GM18498 (cell line): Measurements from ENCODE around the gene ZMYM4.

Experiments
- ATAC-seq: cut with Tn5 transposase; IDR thresholded peaks from one replicate; pipeline ENCODE4 v1.9.1; 2021; ENCODE audit warnings: mild to moderate bottlenecking, moderate library complexity; ENCODE audit not compliant: unreplicated experiment

Gene ZMYM4

DNA sequence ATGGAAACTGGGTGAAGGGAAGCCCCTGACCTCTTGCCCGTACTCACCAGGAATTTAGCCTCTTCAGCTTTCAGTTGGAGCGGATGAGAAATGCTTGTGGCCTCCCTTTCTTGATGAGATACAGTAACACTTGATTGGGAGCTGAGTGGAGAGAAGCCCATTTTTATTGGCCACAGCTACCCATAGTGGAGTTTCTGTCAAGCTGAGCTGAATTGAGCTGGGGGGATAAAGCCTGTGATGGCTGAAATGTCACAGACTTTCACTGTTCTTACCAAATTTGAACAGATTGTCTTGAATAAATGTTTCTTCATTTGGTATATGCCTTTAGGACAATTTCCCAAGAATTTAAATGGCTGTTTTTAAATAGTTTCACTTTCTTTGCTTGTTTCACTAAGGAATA is 125.9 kb downstream of the ZMYM4 start:
- ATAC-seq, result no peak

DNA sequence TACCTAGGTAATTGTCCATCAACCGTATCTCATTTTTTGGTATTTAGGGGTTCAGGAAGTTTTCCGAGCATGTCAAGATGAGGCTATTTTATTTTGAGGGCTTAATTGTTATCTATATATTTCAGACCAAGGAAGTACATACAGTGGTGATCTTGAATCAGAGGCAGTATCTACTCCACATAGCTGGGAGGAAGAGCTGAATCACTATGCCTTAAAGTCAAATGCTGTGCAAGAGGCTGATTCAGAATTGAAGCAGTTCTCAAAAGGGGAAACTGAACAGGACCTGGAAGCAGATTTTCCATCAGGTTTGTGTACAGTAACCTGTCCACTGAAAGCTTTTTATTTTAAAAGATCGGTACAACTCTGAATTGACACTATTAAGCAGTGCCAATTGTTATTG is 130.2 kb downstream of the ZMYM4 start:
- no peak for ATAC-seq

DNA sequence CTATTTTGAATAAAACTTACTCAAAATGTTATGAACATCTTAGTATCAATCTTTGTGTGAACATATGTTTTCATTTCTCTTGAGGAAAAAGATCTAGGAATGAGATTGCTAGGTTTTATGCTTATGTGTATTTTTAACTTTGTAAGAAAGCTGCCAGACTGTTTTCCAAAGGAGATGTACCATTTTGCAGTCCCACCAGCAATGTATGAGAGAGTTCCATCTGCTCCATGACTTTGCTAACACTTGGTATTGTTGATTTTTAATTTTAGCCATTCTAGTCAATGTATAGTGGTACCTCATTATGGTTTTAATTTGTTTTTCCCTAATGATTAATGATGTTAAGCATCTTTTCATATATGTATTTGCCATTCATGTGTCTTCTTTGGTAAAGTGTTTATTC is 132.5 kb downstream of the ZMYM4 start:
- no peak for ATAC-seq

DNA sequence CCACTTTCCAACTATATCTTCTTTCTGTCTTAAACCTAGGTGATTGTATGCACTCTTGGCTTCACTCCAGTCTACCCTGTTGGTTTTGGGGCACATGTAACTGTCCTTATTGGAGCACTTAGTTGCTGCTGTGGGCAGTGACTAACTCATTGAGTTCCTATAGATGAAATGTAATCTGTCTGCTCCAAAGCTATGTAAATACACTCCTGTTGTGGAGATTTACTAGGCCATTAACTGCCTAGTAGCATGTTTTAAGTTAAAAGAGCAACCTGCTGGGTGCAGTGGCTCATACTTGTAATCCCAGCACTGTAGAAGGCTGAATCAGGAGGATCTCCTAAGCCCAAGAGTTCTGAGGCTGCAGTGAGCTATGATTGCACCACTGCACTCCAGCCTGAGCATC is 137.6 kb downstream of the ZMYM4 start:
- ATAC-seq, result no peak

DNA sequence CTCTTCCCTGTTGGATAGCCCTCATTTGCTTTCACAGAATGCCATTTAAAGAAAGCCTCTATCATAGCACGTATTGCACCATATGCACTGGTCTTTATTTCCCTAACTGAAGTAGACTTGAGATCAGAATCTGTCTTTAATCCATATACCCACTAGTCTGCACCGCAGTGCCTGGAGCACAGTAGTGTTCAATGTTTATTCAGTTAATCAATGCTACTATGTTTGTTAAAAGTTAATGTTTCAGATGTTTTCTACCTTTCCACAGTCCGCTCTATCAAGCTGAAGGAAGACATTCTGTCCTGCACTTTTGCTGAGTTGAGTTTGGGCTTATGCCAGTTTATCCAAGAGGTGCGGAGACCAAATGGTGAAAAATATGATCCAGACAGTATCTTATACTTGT is 139.2 kb downstream of the ZMYM4 start:
- ATAC-seq, result no peak

DNA sequence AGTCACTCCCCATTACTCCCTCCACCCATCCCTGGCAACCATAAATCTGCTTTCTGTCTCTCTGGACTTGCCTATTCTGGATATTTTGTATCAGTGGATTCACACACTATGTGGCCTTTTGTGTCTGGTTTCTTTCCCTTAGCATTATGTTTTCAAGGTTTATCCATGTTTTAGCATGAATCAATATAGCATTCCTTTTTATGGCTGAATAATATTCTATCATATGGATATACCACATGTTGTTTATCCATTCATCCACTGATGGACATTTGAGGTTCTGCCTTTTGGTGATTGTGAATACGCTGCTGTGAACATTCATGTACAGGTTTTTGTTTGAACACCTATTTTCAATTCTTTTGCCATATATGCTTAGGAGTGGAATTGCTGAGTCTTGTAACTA is 140.4 kb downstream of the ZMYM4 start:
- ATAC-seq, result no peak

DNA sequence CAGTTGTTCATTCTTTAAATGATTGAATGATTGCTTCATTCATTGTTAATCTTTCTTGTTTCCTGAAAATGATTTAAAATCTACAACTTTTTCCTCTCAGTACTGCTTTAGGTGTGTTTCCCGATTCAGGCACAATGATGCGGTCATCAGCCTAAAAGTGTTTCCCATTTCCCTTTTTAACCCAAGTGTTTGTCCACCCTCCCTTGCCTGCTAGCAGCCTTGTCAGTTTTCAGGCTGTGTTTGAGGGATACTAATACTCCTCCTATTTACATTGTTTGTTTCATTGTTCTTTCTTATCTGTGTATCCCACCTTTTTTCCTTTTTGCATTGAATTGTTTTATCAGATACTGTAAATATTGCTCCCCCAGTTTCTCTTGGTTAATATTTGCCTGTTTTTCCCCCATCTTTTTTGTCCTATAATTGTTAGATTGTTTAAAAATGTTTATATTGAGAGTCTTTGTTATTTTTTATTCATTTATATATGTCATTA is 157.6 kb downstream of the ZMYM4 start:
- no peak for ATAC-seq

DNA sequence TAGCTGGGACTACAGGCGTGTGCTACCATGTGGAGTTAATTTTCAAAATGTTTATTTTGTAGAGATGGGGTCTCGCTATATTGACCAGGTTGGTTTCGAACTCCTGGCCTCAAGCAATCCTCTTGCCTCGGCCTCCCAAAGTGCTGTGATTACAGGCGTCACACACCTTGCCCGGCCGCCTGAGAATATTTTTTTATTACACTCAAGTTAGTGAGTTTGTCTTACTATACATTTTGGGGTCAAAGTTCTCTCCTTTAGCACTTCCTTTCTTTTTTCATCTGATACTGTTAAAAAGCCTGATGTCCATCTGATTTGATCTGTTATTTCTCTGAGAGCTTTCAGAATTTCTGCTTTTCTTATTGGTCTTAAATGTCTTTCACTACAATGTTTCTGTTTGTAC is 159.9 kb downstream of the ZMYM4 start:
- no peak for ATAC-seq

DNA sequence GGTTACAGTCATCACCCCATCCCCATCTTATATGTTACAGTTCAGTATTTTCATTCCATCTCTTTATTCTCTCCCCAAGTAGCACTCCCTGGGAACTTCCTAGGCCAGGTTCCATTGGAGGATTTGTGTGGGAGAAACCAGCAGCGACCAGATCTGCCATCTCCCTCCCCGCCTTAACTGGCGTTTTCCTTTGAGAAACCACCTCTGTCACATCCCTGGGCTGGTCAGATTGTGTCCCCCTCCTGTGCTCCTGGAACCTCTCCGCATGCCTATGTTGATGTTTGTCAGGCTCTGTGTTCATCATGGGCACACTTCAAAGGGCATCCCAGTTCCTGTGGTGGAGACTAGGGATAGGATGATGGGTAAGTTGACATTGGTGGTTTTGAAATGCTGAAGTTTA is 162.3 kb downstream of the ZMYM4 start:
- no peak for ATAC-seq

DNA sequence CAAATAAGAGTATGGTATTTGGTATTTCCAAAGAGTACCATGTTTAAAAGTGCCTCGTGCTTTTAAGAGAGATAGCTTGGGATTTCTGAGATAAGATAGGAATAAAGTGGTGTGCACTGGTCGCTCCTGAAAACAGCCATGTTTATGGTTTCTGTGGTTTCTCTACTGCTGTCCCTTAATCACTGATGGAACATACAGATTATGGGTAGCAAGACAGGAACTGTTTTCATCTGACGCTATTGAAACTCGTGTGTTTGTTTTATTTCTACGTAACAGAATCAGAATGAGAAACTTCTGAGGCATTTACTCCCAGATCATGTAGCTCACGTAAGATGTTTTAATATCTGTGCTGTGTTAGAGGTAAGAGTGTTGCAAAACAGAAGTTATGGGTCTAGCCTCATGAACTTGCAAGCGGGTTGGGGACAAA is 162.7 kb downstream of the ZMYM4 start:
- ATAC-seq, result no peak

DNA sequence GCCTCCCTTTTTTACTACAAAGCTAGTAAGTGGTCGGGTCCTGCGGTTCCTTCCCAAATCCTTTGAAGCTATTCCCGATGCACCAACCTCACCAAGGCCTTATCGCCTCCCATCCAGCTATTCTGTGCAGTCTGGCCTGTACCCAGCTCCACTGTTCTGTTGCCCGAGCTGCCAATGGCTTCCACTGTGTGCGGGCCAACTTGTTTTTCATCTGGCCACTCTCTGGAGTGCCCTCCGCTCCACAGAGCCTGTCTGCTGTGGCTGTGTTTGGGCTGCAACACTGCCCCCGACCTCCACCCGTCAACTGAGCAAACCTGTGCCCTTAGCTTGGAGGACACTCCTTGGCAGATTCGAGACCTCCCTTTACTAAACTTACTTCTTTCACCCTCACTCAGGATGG is 163.7 kb downstream of the ZMYM4 start:
- ATAC-seq, result no peak

DNA sequence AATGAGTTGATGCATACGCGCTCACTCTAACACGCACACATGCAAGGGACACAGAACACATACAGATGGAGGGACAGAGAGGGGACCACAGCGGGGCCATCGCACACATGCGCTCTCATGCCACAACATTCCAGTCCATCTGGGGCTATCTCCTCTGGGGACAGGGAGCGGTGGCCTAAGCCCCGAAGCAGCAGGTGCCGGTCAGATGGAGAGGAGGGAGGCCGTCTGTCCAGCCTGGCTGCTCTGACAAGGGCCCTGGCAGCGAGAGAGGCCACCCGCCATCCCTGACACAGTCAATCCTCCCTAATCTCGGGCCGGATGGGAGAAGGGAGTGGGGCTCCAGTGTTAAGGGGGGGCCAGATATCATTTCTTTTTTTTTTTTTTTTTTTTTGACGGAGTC is 165.2 kb downstream of the ZMYM4 start:
- ATAC-seq, result no peak

DNA sequence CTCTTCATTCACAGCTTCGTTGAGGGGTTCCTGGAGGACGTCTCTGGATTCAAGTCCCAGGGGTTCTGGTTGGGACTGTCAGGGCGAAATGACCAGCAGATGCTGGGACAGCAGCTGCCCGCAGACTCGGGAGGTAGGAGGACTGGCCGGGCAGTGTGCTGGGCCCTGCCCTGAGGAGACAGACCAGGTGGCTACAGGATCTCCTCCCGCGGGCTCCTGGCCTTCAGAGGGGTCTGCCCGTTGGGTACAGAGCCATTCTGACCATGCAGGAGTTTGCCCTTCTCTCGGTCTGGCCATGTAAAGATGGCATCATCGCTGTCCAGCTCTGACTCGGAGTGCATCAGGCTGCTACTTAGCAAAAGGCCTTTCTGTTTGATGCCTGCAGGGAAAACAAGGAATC is 166.2 kb downstream of the ZMYM4 start:
- ATAC-seq, result no peak

DNA sequence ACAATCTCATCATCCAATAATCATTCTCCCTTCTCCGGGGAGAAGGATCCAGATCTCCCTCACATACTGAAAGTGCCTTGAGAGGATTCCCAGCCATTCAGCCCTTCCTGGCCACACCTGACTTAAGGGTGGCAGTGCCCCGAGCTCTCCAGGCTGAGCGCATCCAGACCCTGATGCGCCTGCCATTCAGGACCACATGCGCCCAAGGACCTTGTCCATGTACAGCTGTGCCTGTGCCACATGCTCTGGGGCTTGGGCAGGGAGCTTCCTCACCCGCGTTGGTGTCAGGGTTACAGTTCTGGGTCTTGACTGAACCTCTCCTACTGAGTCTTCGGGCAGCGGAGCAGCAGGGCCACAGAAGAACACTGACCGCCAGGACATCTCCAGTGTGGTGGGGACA is 167.6 kb downstream of the ZMYM4 start:
- no peak for ATAC-seq

DNA sequence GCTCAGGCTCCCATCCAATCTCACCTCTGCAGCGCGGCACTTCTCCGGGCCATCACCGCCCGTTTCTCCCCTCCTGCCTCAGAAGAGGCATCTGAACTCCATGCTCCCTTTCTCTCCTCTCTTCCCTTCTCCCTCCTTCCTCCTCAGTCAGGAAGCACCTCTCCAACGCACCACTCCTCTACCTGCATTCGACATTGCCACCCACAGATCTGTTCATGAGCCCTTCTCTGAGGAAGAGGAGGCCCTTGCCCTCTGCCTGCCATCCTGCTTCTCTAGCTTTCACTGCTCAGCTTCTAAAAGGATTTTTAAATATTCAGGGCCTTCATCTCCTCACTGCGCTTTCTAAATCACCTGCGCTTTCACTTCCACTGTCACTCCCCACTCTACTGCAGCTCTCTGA is 168.7 kb downstream of the ZMYM4 start:
- ATAC-seq, result no peak

DNA sequence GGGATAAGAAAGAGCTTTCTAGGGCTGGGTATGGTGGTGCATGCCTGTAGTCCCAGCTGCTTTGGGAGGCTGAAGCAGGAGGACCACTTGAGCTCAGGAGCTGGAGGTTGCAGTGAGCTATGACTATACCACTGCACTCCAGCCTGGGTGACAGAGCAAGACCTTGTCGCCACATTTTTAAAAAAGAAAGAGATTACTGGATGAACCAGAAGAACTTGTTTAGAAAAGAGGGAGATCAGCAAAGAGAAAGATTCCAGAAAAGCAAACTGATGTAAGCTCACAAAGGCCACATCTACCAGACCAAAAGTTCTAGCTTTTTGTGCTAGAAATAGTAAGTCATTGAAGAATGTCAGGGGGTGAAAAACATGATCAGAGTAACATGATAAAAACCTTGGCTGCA is 171.1 kb downstream of the ZMYM4 start:
- ATAC-seq, result no peak

DNA sequence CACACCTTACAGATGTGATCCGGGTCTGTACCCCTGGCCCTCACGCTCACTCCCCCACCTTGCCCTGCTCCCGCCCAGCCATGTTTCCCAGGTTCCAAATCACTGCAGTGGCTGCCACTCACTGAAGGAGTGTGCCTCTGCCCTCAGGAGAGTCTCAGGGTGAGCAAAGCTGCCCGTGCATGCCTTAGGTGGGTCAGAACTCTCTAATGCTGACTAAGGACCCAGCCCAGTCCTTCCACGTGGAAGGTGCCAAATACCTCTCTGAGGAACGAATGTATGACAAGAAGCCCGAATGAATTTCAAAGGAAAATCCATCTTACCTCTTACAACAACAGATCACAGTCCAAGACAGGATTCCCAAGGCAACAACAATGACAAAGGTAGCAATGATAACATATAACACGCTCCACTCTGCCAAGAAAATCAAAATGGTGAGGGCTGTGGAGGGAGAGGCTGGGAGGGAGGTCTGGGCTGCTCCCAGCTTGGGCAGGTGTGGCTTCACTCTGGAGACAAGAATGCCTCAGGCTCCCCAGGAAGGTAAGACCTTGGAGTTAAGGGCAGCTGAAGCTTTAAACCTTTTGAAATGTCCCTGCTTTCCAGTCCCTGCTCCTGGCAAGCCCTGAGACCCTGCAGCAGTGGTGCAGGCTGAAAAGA is 173.5 kb downstream of the ZMYM4 start:
- ATAC-seq, result no peak

DNA sequence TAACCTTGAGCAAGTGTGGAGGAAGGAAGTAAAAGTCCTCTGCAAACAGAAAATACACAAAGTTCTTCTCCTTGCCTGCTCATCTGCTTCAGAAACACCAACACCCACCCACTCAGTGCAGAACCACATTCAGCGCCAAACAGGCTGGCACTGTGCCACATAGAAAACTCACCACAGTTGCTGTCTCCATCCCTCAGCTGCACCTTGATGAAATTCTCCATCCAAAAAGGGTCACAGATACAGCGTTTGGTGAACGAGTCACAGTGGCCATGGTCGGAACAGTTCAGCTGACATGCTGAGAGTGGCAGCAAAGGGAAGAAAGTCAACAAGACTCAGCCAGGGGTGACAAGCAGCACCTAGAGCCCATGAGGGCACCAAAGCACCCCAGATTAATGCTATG is 174.2 kb downstream of the ZMYM4 start:
- ATAC-seq, result no peak

DNA sequence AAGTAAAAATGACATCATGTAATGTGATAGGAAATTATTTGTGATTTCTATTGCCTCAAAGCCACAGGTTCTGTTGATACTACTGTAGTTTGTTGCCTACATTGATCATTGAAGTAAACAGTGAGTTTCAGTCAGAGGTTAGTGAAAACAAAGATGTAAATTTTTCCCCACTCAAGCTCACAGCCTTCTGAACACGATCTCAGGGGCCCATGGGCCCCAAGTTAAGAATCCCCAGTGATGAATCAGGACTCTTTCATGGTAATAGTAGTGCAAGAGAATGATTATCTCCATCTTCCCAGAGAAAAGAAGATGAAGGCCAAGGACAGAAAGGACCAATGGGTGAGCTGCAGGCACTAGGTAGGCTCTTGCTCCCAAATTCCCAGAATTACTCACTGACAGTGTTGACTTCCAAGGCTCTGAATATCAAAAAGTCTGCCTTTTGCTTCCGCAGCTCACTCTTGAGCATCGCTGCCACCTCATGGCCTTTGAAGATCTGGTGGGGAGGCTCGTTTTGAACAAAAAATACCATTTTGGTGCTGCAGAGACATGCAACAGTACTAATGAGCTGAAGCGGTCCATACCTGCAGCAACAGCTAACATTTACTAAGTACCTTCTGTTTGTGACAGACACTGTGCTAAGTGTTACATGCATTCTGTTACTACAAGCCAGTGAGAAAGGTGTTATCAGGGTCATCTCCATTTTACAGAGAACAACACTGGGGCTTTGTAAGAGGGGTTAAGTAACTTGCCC is 175.4 kb downstream of the ZMYM4 start:
- no peak for ATAC-seq

DNA sequence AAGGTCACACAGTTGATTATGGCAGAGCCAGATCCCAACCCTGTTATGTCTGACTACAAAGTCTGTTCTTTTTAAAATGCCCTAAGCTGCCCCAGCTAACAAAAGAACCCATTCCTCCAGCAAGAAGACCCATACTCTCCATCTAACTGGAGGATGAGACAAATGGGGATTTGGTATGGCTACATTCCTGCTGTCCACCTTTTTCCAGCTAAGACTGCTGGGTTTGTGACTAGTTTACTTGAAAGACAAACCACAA is 175.9 kb downstream of the ZMYM4 start:
- no peak for ATAC-seq

DNA sequence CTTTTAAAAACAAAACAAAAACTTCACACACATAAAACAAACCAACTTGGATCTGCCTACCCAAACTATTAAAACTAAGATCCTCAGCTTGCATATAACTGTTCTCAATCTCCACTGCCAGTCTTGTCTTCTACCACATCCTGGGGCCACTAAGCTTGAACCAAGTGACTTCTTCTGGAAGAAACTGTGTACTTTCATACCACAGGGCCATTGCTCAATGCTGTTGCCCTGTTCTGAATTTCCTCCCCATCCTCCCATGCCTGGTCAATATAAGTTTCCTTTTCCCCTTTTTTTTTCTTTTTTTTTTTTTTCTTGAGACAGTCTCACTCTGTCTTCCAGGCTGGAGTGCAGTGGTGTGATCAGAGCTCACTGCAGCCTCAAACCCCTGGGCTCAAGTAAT is 178.8 kb downstream of the ZMYM4 start:
- no peak for ATAC-seq

DNA sequence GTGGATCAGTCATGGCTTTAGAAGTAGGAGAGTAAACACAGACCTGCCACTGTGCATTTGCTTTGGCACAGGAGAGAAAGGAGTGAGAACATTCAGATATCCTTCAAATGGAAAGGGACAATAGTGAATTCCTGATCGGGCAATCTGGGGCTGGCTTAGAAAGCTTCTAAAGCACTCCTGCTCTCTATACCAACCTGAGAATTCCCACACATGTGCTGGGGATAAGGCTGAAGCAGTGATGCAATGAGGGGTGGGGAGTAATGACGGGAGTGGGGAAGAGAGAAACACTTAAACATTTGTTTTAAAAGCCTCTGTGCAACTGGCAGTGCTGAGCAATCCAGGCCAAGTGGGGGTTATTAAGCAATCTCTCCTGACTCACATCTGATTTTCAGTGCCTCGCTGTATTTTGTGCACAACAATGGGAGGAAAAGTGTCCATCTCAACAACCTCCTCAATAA is 179.9 kb downstream of the ZMYM4 start:
- no peak for ATAC-seq
